Prostate gland (tissue), 2 donors: ENCODE data around the gene PIK3R6. TPM values are rescaled to one million over a fixed set of nuclear protein-coding genes. Genes with fewer than 3 reads are reported as not detected.

Experiments used
- DNase-seq: peaks from one replicate; pipeline ENCODE4 v3.0.0-alpha.2; 2019; ENCODE audit warnings: low spot score
- H3K27ac ChIP-seq, 2 donors: fragments of 200-600 bp; sonication (generic); 2 replicates each; pipeline ENCODE4 v1.5.1; 2017 to 2019
- H3K27me3 ChIP-seq: fragments of 200-600 bp; sonication (generic); replicated peaks from 2 replicates; pipeline ENCODE4 v1.5.1; 2019; ENCODE audit not compliant: insufficient read depth
- H3K36me3 ChIP-seq, 2 donors: fragments of 200-600 bp; sonication (generic); 1 replicate in 1 of 2; 2 replicates in 1 of 2; pipeline versions ENCODE4 v1.5.1 to v1.8.1; 2017 to 2019
- H3K4me1 ChIP-seq: fragments of 200-600 bp; sonication (generic); replicated peaks from 2 replicates; pipeline ENCODE4 v1.5.1; 2019
- H3K4me3 ChIP-seq, 2 donors: fragments of 200-600 bp; sonication (generic); 2 replicates each; pipeline ENCODE4 v1.5.1; 2017 to 2019
- H3K9me3 ChIP-seq: fragments of 200-600 bp; sonication (generic); 2 replicates; pipeline ENCODE4 v1.5.1; 2017
- CTCF ChIP-seq, 4 experiments: fragments of 200-600 bp in 2 of 4; fragments of 450-650 bp in 2 of 4; sonication (generic) in 2 of 4; IDR thresholded peaks; 1 replicate in 3 of 4; 2 replicates in 1 of 4; pipeline ENCODE4 v1.5.1; 2016 to 2019; ENCODE audit warnings: antibody characterized with exemption in 4 of 4, mild to moderate bottlenecking in 2 of 4, moderate library complexity in 2 of 4
- POLR2A ChIP-seq: fragments of 450-650 bp; IDR thresholded peaks from one replicate; pipeline ENCODE4 v1.6.1; 2016; ENCODE audit warnings: antibody characterized with exemption, mild to moderate bottlenecking
- POLR2AphosphoS5 ChIP-seq: sonication (generic); formaldehyde crosslinking; IDR thresholded peaks from one replicate; pipeline ENCODE4 v1.6.1; 2017; ENCODE audit warnings: antibody characterized with exemption
- WGBS: methylation state at CpG from one replicate; pipeline ENCODE4 v1.1.5; 2018; 5-methylcytosine and 5-hydroxymethylcytosine counted together
- intact Hi-C: fragments of 100-400 bp; cut with DNase I; formaldehyde crosslinking; loops from one replicate; pipeline ENCODE4 v1.14.2; 2022
- total RNA-seq, 2 donors: library from RNA; depleted of rRNA; stranded (reverse); fragments of >200 nt; gene quantifications; one replicate each; pipeline ENCODE4 v1.1.0, GENCODE V29; 2016

Gene PIK3R6
- total RNA-seq, 2 donors from 2014 or later: 0.18 to 2.6 TPM

DNA sequence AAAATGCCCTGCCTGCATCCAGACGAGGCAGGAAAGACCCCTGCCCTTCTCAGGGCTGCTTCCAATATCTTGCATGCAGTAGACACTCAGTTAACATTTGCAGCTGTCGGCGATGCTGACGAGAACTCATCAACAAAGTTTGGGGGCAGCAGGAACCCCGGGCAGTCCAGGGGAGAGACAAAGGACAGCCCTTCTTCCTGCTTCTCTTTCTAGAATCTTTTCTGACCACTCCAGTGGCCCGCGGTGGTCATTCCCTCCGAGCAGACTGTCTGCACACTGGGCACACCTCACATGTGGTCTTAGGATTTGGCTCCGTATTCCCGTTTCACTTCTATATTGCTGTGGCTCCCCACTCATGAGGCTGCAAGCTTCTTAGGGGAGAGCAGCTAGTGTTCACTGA lies 37.3 kb downstream of the PIK3R6 start:
- H3K4me3 ChIP-seq: no peak overlapping the region
- H3K9me3 ChIP-seq: no peaks in the 10 kb centered on the region
- 80% methylated on average over 10 of the region's 10 CpGs for WGBS
- intact Hi-C loops: no loop called here
- no peak for DNase-seq
- peaks cover 3% of the 10 kb centered on the region for H3K27me3 ChIP-seq
- H3K36me3 ChIP-seq: no peaks in the 10 kb centered on the region
- TF ChIP-seq CTCF (IDR thresholded peaks at IDR 0.05): no peak
- no peak for TF ChIP-seq POLR2A
- no peak overlapping the region for H3K27ac ChIP-seq
- H3K4me1 ChIP-seq: no peaks in the 10 kb centered on the region

DNA sequence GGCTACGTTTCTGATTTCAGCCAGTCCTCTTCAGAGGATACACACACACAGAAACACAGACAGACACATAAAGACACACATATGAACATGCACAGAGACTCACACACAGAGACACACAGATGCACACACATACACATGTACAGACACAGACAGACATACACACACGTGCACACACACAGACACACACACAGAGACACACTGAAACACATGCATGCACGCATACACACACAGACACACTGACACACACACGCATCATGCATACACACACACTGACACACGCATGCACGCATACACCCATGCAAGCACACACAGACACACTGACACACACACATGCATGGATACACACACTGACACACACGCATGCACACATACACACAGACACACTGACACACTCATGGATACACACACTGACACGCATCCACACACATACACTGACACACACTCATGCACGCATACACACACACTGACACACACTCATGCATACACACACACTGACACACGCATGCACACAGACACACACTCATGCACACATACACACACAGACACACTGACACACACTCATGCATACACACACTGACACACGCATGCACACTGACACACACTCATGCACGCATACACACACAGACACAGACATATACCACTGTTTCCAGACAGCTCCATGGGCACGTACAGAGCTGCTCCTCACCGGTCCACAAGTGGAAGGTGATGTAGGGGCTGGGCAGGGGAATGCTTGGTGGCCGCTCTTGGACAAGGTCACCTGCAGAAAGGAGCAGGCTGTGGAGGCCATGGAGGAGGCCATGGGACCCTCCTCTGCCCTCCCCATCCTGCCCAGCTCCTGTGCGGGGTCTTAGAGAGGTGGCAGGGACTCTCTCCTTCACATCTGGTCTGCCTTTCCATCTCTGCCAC lies 38.2 kb downstream of the PIK3R6 start:
- Histone ChIP-seq H3K27me3 (peaks cover 3% of the 10 kb centered on the region), H3K36me3 (no peaks in the 10 kb centered on the region), H3K4me1 (no peaks in the 10 kb centered on the region), H3K9me3 (no peaks in the 10 kb centered on the region), H3K27ac (no peak overlapping the region), H3K4me3 (no peak overlapping the region)
- intact Hi-C loops: no loop called here
- WGBS: 91% methylated on average over 16 of the region's 16 CpGs
- no peak for DNase-seq
- TF ChIP-seq POLR2A (no peak), POLR2AphosphoS5 (no peak), CTCF (IDR thresholded peaks at IDR 0.05) (no peak)

DNA sequence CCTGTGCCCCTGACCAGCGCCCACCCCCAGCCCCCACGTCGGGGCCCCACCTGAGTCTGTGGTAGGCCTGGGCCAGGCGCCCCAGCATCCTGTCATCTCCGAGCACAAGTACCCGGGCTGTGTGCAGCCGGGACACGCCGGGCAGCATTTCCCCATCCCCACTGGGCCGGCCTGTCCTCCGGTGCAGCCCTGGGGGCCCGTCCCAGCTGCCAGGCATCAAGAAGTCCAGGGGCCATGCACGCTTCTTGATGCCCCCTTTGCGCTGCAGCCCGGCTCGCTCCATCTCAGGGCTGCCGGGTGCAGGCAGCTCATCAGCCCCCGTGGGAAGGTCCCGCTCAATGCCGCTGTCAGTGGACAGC lies 39.0 kb downstream of the PIK3R6 start:
- no peak for DNase-seq
- H3K27me3 ChIP-seq: peaks cover 3% of the 10 kb centered on the region
- no peak overlapping the region for H3K4me3 ChIP-seq
- no peaks in the 10 kb centered on the region for H3K4me1 ChIP-seq
- H3K9me3 ChIP-seq: no peaks in the 10 kb centered on the region
- TF ChIP-seq CTCF (IDR thresholded peaks at IDR 0.05) (no peak), POLR2A (no peak), POLR2AphosphoS5 (no peak)
- 89% methylated on average over 14 of the region's 20 CpGs for WGBS
- intact Hi-C loops: no loop called here
- H3K27ac ChIP-seq: no peak overlapping the region
- H3K36me3 ChIP-seq: no peaks in the 10 kb centered on the region

DNA sequence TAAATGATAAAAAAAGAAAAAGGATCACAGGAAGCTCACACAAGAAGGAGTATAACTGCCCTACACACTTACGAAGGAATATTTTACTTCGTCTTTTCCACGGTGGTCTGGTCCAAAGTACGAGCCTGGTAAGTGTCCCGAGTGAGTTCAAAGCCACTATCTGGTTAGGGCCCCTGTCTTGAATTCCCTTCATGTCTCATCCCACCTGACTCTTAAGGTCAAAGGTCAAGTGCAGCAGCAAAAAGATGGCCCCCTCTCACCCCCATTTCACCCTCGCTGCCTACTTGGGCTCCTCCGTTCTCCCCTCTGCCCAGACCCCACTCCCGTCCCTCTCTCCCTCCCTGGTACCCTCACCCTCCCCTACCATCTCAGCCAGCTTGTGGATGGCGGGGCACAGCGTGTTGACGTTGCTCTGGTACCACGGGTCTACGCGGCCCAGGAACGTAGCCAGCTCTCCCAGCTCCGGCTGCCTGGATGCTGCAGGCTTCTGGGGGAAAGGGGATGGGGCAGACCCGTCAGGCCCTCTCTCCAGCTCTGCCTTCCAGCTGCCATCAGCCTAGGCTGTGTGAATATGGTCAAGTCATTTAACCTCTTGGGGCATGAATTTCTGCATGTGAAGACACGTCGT lies 40.6 kb downstream of the PIK3R6 start:
- Histone ChIP-seq H3K4me3 (no peak overlapping the region), H3K27ac (no peak overlapping the region), H3K27me3 (no peaks in the 10 kb centered on the region), H3K36me3 (no peaks in the 10 kb centered on the region), H3K4me1 (no peaks in the 10 kb centered on the region), H3K9me3 (no peaks in the 10 kb centered on the region)
- TF ChIP-seq CTCF (IDR thresholded peaks at IDR 0.05) (no peak), POLR2A (no peak), POLR2AphosphoS5 (no peak)
- intact Hi-C loops: no loop called here
- WGBS: 68% methylated on average over 19 of the region's 19 CpGs
- no peak for DNase-seq

- no peak for TF ChIP-seq CTCF (IDR thresholded peaks at IDR 0.05)
- intact Hi-C loops: no loop called here
- H3K4me3 ChIP-seq: no peak overlapping the region
- no peaks in the 10 kb centered on the region for H3K36me3 ChIP-seq
- H3K4me1 ChIP-seq: no peaks in the 10 kb centered on the region
- no peak for DNase-seq
- WGBS: 70% methylated on average over 2 of the region's 2 CpGs
- H3K27ac ChIP-seq: no peak overlapping the region
- H3K27me3 ChIP-seq: peaks cover 4% of the 10 kb centered on the region
- H3K9me3 ChIP-seq: no peaks in the 10 kb centered on the region
These were observed 41.7 kb downstream of the PIK3R6 start for GRCh38 chr17:8825802-8826201.
